GM12878 (cell line): ENCODE results near the gene ATG4B. TPM values are rescaled to one million over a fixed set of nuclear protein-coding genes. Genes with fewer than 3 reads are reported as not detected.

ENCODE experiments used
- ATAC-seq: fragments of 200-7000 bp; cut with Tn5 transposase; 3 replicates; pipeline ENCODE4 v1.9.1; 2020; ENCODE audit warnings: mild to moderate bottlenecking, moderate library complexity
- BruUV-seq: library from RNA; stranded (reverse); fragments of 400-500 nt; replicated peaks from 2 replicates; lab custom pipeline; 2021; lab: Mats Ljungman, UMichigan
- CTCF ChIA-PET: fragments of 300-600 bp; sonication (Branson Sonifier 250); formaldehyde crosslinking; extraction: SDS; loops from one replicate; lab custom pipeline; 2021; ENCODE audit warnings: inconsistent platforms; lab: Yijun Ruan, JAX
- POLR2A ChIA-PET: fragments of 350-600 bp; formaldehyde crosslinking; extraction: SDS; loops from one replicate; lab custom pipeline; 2021; ENCODE audit warnings: inconsistent platforms; lab: Charles Lee
- RAD21 ChIA-PET: fragments of 300-600 bp; sonication (Branson Sonifier 250); formaldehyde crosslinking; loops from one replicate; lab custom pipeline; 2023; ENCODE audit warnings: antibody characterized with exemption; ENCODE audit not compliant: unreplicated experiment; lab: Charles Lee
- SMC1A ChIA-PET: fragments of 300-600 bp; sonication (Branson Sonifier 250); formaldehyde crosslinking; loops from one replicate; lab custom pipeline; 2023; ENCODE audit not compliant: unreplicated experiment, uncharacterized antibody; lab: Charles Lee
- DNase-seq: peaks from one replicate; pipeline ENCODE4 v3.0.0-alpha.2; 2011; ENCODE audit warnings: low read depth, low spot score
- FAIRE-seq: peaks from 3 replicates; lab custom pipeline; 2011; peaks lifted over from hg19 to GRCh38; lab: Jason Lieb, UNC
- H2AFZ ChIP-seq: 2 replicates; pipeline ENCODE4 v1.6.0; 2011; ENCODE audit warnings: low read depth, low read length, control low read depth; ENCODE audit not compliant: control insufficient read depth
- H3K27ac ChIP-seq: 2 replicates; pipeline ENCODE4 v1.5.1; 2011; ENCODE audit warnings: control low read depth; ENCODE audit not compliant: control insufficient read depth, insufficient read depth
- H3K27me3 ChIP-seq, 2 experiments: replicated peaks in 1 of 2; 2 replicates each; pipeline versions ENCODE4 v1.6.0 to v1.6.1; 2011; ENCODE audit warnings: low read length in 1 of 2; ENCODE audit not compliant: control insufficient read depth in 2 of 2, insufficient read depth in 2 of 2
- H3K36me3 ChIP-seq, 2 experiments: 2 replicates each; pipeline ENCODE4 v1.5.1; 2011; ENCODE audit warnings: low read length in 1 of 2; ENCODE audit not compliant: control insufficient read depth in 2 of 2, insufficient read depth in 2 of 2
- H3K4me1 ChIP-seq: 2 replicates; pipeline ENCODE4 v1.6.1; 2011; ENCODE audit warnings: mild to moderate bottlenecking, low read length, moderate library complexity, mixed read lengths; ENCODE audit not compliant: control insufficient read depth, insufficient read depth
- H3K4me2 ChIP-seq: 2 replicates; pipeline ENCODE4 v1.6.0; 2011; ENCODE audit warnings: control low read depth; ENCODE audit not compliant: control insufficient read depth, insufficient read depth
- H3K4me3 ChIP-seq: fragments of 200-600 bp; sonication (generic); 2 replicates; pipeline ENCODE4 v1.5.1; 2016
- H3K79me2 ChIP-seq: 2 replicates; pipeline ENCODE4 v1.6.0; 2011; ENCODE audit warnings: low read length; ENCODE audit not compliant: control insufficient read depth, insufficient read depth
- H3K9ac ChIP-seq: 2 replicates; pipeline ENCODE4 v1.8.0; 2011; ENCODE audit warnings: low read length, control low read depth, mixed read lengths; ENCODE audit not compliant: control insufficient read depth, insufficient read depth
- H3K9me3 ChIP-seq: replicated peaks from 3 replicates; pipeline ENCODE4 v1.5.1; 2011; ENCODE audit warnings: mild to moderate bottlenecking, low read length; ENCODE audit not compliant: control insufficient read depth, insufficient read depth
- H4K20me1 ChIP-seq: 2 replicates; pipeline ENCODE4 v1.6.0; 2011; ENCODE audit not compliant: control insufficient read depth, insufficient read depth
- BACH1 ChIP-seq: fragments of 450-650 bp; IDR thresholded peaks from 2 replicates; pipeline ENCODE4 v1.6.1; 2017; ENCODE audit warnings: mild to moderate bottlenecking, borderline replicate concordance
- CEBPB ChIP-seq, 2 experiments: fragments of 150-350 bp in 1 of 2; IDR thresholded peaks; 2 replicates each; pipeline ENCODE4 v1.6.1; 2012 to 2014; ENCODE audit warnings: low read depth in 2 of 2, low read length in 2 of 2, borderline replicate concordance in 1 of 2, inconsistent platforms in 1 of 2
- MXI1 ChIP-seq: fragments of 150-350 bp; IDR thresholded peaks from 2 replicates; pipeline ENCODE4 v1.6.1; 2011; ENCODE audit warnings: low read depth, mild to moderate bottlenecking, inconsistent platforms, low read length, improper control_type of control experiment
- NR2F1 ChIP-seq: fragments of 450-650 bp; conservative IDR thresholded peaks from 2 replicates; pipeline ENCODE4 v1.6.1; 2017; ENCODE audit warnings: mild to moderate bottlenecking
- POLR2A ChIP-seq: IDR thresholded peaks from 2 replicates; pipeline ENCODE4 v1.6.1; 2011; ENCODE audit warnings: low read depth, mild to moderate bottlenecking, low read length
- POLR2AphosphoS2 ChIP-seq: IDR thresholded peaks from 2 replicates; pipeline ENCODE4 v1.6.1; 2011; ENCODE audit warnings: low read depth, mild to moderate bottlenecking, low read length, improper control_type of control experiment, moderate library complexity
- RB1 ChIP-seq: fragments of 450-650 bp; formaldehyde crosslinking; IDR thresholded peaks from 2 replicates; pipeline ENCODE4 v1.6.1; 2017; ENCODE audit warnings: mild to moderate bottlenecking, borderline replicate concordance
- RELA ChIP-seq: fragments of 450-650 bp; IDR thresholded peaks from 2 replicates; pipeline ENCODE4 v1.8.0; 2014; ENCODE audit warnings: borderline replicate concordance; ENCODE audit not compliant: partially characterized antibody
- SRF ChIP-seq, 2 experiments: IDR thresholded peaks; 2 replicates each; pipeline ENCODE4 v1.6.1; 2011; ENCODE audit warnings: low read depth in 2 of 2, low read length in 2 of 2, mild to moderate bottlenecking in 1 of 2, moderate library complexity in 1 of 2
- TARDBP ChIP-seq: IDR thresholded peaks from 2 replicates; pipeline ENCODE4 v1.6.1; 2016; ENCODE audit warnings: borderline replicate concordance
- TBL1XR1 ChIP-seq: IDR thresholded peaks from 2 replicates; pipeline ENCODE4 v1.6.1; 2012; ENCODE audit warnings: low read depth, low read length, improper control_type of control experiment
- whole genome bisulfite sequencing: methylation state at CpG from one replicate; pipeline ENCODE4 v1.1.6; 2016; ENCODE audit warnings: low lambda C conversion rate; ENCODE audit not compliant: insufficient replicate concordance, insufficient coverage; ENCODE audit errors: missing lambda C conversion rate; 5-methylcytosine and 5-hydroxymethylcytosine counted together
- in situ Hi-C: fragments of 300-500 bp; cut with MboI; formaldehyde crosslinking; loops from 9 replicates; pipeline ENCODE4 v1.14.3; 2018; ENCODE audit warnings: mixed read lengths
- intact Hi-C: fragments of 100-400 bp; cut with micrococcal nuclease; formaldehyde crosslinking; loops from one replicate; pipeline ENCODE4 v1.14.2; 2022; ENCODE audit not compliant: unreplicated experiment
- polyA plus RNA-seq, 11 experiments: library from polyadenylated mRNA; depleted of rRNA in 4 of 11; unstranded in 6 of 11; stranded (reverse) in 5 of 11; fragments of >200 nt; fragmentation: Nextera tagmentation in 4 of 11; fragmentation: Illumina TruSeq in 1 of 11; extraction: Ambion mirVana in 4 of 11; extraction: Trizol in 1 of 11; gene quantifications; 1 replicate in 1 of 11; 2 replicates in 10 of 11; pipeline versions ENCODE4 v1.2.1 to v1.2.3, GENCODE V29; 2011 to 2016; ENCODE audit warnings: inconsistent platforms in 2 of 11, missing spikeins in 2 of 11, low read depth in 1 of 11
- total RNA-seq, 4 experiments: library from RNA; depleted of rRNA in 3 of 4; stranded (reverse); fragments of >200 nt in 3 of 4; fragmentation: Illumina TruSeq in 1 of 4; extraction: Trizol in 1 of 4; gene quantifications; 2 replicates each; pipeline versions ENCODE4 v1.2.1 to v1.2.3, GENCODE V29; 2013 to 2021
- TF ChIP-seq, protein P1 (sequence below): fragments of 450-650 bp; IDR thresholded peaks from 2 replicates; pipeline ENCODE4 v1.6.1; 2016; ENCODE audit warnings: mild to moderate bottlenecking
- TF ChIP-seq, protein P2 (sequence below): IDR thresholded peaks from 2 replicates; pipeline ENCODE4 v1.6.1; 2012; ENCODE audit warnings: low read depth, low read length, improper control_type of control experiment

Gene ATG4B
- total and polyA plus RNA-seq, 10 of the 15 experiments (the other 5 are each of a cell fraction or from before 2014, with no cell fraction given), result 5.8 to 84.1 (median 64.9) TPM

DNA sequence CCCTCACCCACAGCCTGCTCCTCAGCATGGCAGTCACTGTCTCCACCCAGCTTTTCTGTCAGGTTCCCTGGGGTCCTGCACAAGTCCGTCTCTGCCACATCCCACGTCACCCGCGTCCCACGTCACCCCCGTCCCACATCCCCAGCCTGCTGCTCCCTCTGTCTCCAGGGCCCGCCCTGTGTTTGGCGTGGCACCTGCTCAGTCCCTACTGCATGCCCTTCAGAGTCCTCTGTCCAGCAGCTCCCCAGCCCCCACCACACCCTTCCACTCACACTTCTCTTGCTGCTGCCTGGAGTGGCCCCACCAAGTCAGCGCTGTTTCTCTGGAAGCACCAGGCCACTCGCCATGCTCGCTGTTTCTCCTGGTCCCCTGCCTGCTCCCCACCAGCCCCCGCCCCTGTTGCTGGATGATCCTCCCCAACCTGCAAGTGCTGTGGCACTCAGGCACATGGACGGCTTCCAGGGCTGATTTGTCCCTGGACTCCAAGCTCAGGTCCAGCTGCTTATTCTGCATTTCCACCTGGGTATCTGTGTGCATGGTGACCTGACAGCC lies 18.8 kb downstream of the ATG4B start:
- in situ Hi-C loops (loop anchor here (10.0 kb wide), 1 partner anchor 801 kb away; no protein-coding TSS in a partner anchor), intact Hi-C loops (no loop called here)
- DNase-seq (no peak), ATAC-seq (no peak), FAIRE-seq (no peak)
- Histone ChIP-seq H3K9me3 (no peaks in the 10 kb centered on the region), H3K4me1 (no peaks in the 10 kb centered on the region), H4K20me1 (no peaks in the 10 kb centered on the region), H3K36me3 (peaks cover 14 to 44% of the 10 kb centered on the region in 2 experiments), H3K4me2 (no peak overlapping the region), H3K4me3 (no peak overlapping the region), H3K79me2 (no peaks in the 10 kb centered on the region), H2AFZ (no peak overlapping the region), H3K27ac (no peak overlapping the region), H3K27me3 (no peaks in the 10 kb centered on the region), H3K9ac (no peak overlapping the region)
- ChIA-PET SMC1A (no interaction called here), RAD21 (interaction anchor here (0.9 kb wide), 1 partner anchor 222 kb away, joined by 3 read pairs; no protein-coding TSS in a partner anchor), CTCF (no interaction called here), POLR2A (no interaction called here)
- BruUV-seq, result no TSS peak
- TF ChIP-seq MXI1, result no peak
- TF ChIP-seq POLR2A, result peak; percentile 47; the same call in 1 of the 2 replicates
- 97% methylated on average over 13 of the region's 13 CpGs for WGBS

DNA sequence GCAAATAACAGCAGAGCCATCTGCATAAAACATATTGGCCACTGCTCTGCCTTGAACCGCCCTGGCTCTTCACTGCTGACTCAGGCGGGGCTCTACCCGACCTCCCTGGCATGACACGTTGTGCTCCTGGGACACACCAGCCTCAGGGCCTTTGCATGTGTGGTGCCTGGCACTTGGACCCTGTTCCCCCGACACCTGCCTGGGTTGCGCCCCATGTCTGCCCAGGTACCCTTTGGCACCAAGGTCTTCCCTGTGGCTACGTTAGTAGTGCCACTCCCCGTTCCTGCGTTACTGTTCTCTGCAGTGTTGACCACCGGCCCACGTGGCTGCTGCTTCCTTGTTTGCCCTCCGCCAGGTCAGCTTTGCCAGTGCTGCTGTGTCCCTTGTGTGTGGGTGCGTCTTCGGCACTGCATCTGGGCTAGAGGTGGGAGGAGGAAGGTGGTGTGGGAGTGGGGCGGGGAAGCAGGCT lies 20.3 kb downstream of the ATG4B start:
- ChIA-PET POLR2A (no interaction called here), CTCF (interaction anchor here (1.3 to 2.1 kb wide), 2 partner anchors 220 to 569 kb away, joined by 3 to 7 read pairs; no protein-coding TSS in a partner anchor), SMC1A (interaction anchor here (2.2 kb wide), 1 partner anchor 16 kb away, joined by 6 read pairs; no protein-coding TSS in a partner anchor), RAD21 (no interaction called here)
- Histone ChIP-seq H3K27ac (no peak overlapping the region), H3K79me2 (no peaks in the 10 kb centered on the region), H3K27me3 (no peaks in the 10 kb centered on the region), H3K36me3 (peaks cover 15 to 35% of the 10 kb centered on the region in 2 experiments), H4K20me1 (no peaks in the 10 kb centered on the region), H3K4me2 (no peak overlapping the region), H3K4me3 (no peak overlapping the region), H2AFZ (no peak overlapping the region), H3K9me3 (no peaks in the 10 kb centered on the region), H3K9ac (no peak overlapping the region), H3K4me1 (no peaks in the 10 kb centered on the region)
- no peak for FAIRE-seq
- intact Hi-C loops (no loop called here), in situ Hi-C loops (loop anchor here (10.0 kb wide), 1 partner anchor 803 kb away; no protein-coding TSS in a partner anchor)
- TF ChIP-seq RELA, result no peak
- TF ChIP-seq TARDBP, result no peak
- no peak for TF ChIP-seq NR2F1
- no peak for TF ChIP-seq TBL1XR1
- no peak for TF ChIP-seq CEBPB (IDR thresholded peaks at IDR 0.05; ENCODE audit: borderline replicate concordance in 1 of 2, low read depth in 2 of 2, low read length in 2 of 2)
- TF ChIP-seq POLR2AphosphoS2, result no peak
- TF ChIP-seq, protein P1, sequence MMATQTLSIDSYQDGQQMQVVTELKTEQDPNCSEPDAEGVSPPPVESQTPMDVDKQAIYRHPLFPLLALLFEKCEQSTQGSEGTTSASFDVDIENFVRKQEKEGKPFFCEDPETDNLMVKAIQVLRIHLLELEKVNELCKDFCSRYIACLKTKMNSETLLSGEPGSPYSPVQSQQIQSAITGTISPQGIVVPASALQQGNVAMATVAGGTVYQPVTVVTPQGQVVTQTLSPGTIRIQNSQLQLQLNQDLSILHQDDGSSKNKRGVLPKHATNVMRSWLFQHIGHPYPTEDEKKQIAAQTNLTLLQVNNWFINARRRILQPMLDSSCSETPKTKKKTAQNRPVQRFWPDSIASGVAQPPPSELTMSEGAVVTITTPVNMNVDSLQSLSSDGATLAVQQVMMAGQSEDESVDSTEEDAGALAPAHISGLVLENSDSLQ, result no peak
- TF ChIP-seq MXI1, result no peak
- no peak for TF ChIP-seq SRF (IDR thresholded peaks at IDR 0.05; ENCODE audit: low read depth in 2 of 2, low read length in 2 of 2)
- no peak for TF ChIP-seq BACH1
- no peak for TF ChIP-seq RB1
- TF ChIP-seq, protein P2, sequence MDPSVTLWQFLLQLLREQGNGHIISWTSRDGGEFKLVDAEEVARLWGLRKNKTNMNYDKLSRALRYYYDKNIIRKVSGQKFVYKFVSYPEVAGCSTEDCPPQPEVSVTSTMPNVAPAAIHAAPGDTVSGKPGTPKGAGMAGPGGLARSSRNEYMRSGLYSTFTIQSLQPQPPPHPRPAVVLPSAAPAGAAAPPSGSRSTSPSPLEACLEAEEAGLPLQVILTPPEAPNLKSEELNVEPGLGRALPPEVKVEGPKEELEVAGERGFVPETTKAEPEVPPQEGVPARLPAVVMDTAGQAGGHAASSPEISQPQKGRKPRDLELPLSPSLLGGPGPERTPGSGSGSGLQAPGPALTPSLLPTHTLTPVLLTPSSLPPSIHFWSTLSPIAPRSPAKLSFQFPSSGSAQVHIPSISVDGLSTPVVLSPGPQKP, result no peak
- 91% methylated on average over 13 of the region's 15 CpGs for WGBS
- ATAC-seq, result no peak
- no TSS peak for BruUV-seq
- no peak for DNase-seq
